Panc1 (cell line): Measurements from ENCODE around the gene ARHGEF7. TPM values are rescaled to one million over a fixed set of nuclear protein-coding genes. Genes with fewer than 3 reads are reported as not detected.

Experiments used
- ATAC-seq: fragments of 200-7000 bp; cut with Tn5 transposase; 2 replicates; pipeline ENCODE4 v1.9.1; 2020; ENCODE audit warnings: mild to moderate bottlenecking, moderate library complexity
- BruUV-seq: library from RNA; stranded (reverse); fragments of 400-500 nt; replicated peaks from 2 replicates; lab custom pipeline; 2021; lab: Mats Ljungman, UMichigan
- CTCF ChIA-PET: fragments of 300-600 bp; sonication (Branson Sonifier 250); formaldehyde crosslinking; loops from one replicate; lab custom pipeline; 2022; ENCODE audit warnings: antibody characterized with exemption; lab: Charles Lee
- POLR2A ChIA-PET: fragments of 300-600 bp; sonication (Branson Sonifier 250); formaldehyde crosslinking; loops from one replicate; lab custom pipeline; 2022; ENCODE audit warnings: antibody characterized with exemption; lab: Charles Lee
- DNase-seq: peaks from one replicate; pipeline ENCODE4 v3.0.0-alpha.2; 2010; ENCODE audit warnings: low read depth, low spot score
- H3K27ac ChIP-seq: 2 replicates; pipeline ENCODE4 v1.5.1; 2011; ENCODE audit warnings: mild to moderate bottlenecking, low read length, inconsistent platforms
- H3K27me3 ChIP-seq: fragments of 200-500 bp; sonication (Bioruptor generic); 2 replicates; pipeline ENCODE4 v1.6.0; 2014; ENCODE audit warnings: low read length, inconsistent platforms; ENCODE audit not compliant: control insufficient read depth, insufficient read depth
- H3K36me3 ChIP-seq: fragments of 200-500 bp; sonication (Bioruptor generic); 2 replicates; pipeline ENCODE4 v1.5.1; 2014; ENCODE audit warnings: inconsistent platforms, mild to moderate bottlenecking, low read length, moderate library complexity; ENCODE audit not compliant: control insufficient read depth, insufficient read depth
- H3K4me1 ChIP-seq: 2 replicates; pipeline ENCODE4 v1.5.1; 2011; ENCODE audit warnings: inconsistent platforms, mild to moderate bottlenecking, low read length, moderate library complexity; ENCODE audit not compliant: control insufficient read depth, insufficient read depth
- H3K4me3 ChIP-seq, 2 experiments: 2 replicates each; pipeline ENCODE4 v1.5.1; 2011 to 2012; ENCODE audit warnings: low read depth in 2 of 2, low read length in 2 of 2, mild to moderate bottlenecking in 2 of 2, inconsistent platforms in 1 of 2, moderate library complexity in 1 of 2
- H3K9me3 ChIP-seq: fragments of 200-500 bp; sonication (Bioruptor generic); 2 replicates; pipeline ENCODE4 v1.5.1; 2014; ENCODE audit warnings: low read depth, mild to moderate bottlenecking, inconsistent platforms, low read length, moderate library complexity; ENCODE audit not compliant: control insufficient read depth, insufficient read depth
- POLR2AphosphoS5 ChIP-seq: IDR thresholded peaks from 2 replicates; pipeline ENCODE4 v1.6.1; 2012; ENCODE audit warnings: mild to moderate bottlenecking, low read depth, low read length, moderate library complexity
- SIN3A ChIP-seq: IDR thresholded peaks from 2 replicates; pipeline ENCODE4 v1.6.1; 2012; ENCODE audit warnings: low read depth, mild to moderate bottlenecking, low read length, moderate library complexity, borderline replicate concordance; ENCODE audit not compliant: insufficient read depth
- TCF7L2 ChIP-seq: IDR thresholded peaks from 2 replicates; pipeline ENCODE4 v1.6.1; 2011; ENCODE audit warnings: mild to moderate bottlenecking, low read depth, low read length, inconsistent platforms
- in situ Hi-C: cut with HindIII; loops from 2 replicates; pipeline ENCODE4 v1.10.0; 2016; ENCODE audit warnings: low sequenced_read_pairs, low pct_unique_long_range_greater_than_20kb
- intact Hi-C: fragments of 100-400 bp; cut with micrococcal nuclease; formaldehyde crosslinking; loops from one replicate; pipeline ENCODE4 v1.10.0; 2022; ENCODE audit not compliant: unreplicated experiment
- total RNA-seq: library from RNA; stranded (reverse); gene quantifications from one replicate; pipeline ENCODE4 v1.2.1, GENCODE V29; 2021; ENCODE audit not compliant: unreplicated experiment
- TF ChIP-seq, protein P1 (sequence below): fragments of 450-650 bp; IDR thresholded peaks from 2 replicates; pipeline ENCODE4 v1.5.1; 2017; ENCODE audit warnings: mild to moderate bottlenecking
- TF ChIP-seq, protein P2 (sequence below), 2 experiments: IDR thresholded peaks; 2 replicates each; pipeline ENCODE4 v1.6.1; 2011 to 2012; ENCODE audit warnings: low read depth in 2 of 2, control low read depth in 1 of 2, low read length in 1 of 2, mild to moderate bottlenecking in 1 of 2, moderate library complexity in 1 of 2; ENCODE audit not compliant: insufficient read depth in 1 of 2

The ARHGEF7 gene
- total RNA-seq, 1 experiment from 2014 or later, result 36.4 TPM

DNA sequence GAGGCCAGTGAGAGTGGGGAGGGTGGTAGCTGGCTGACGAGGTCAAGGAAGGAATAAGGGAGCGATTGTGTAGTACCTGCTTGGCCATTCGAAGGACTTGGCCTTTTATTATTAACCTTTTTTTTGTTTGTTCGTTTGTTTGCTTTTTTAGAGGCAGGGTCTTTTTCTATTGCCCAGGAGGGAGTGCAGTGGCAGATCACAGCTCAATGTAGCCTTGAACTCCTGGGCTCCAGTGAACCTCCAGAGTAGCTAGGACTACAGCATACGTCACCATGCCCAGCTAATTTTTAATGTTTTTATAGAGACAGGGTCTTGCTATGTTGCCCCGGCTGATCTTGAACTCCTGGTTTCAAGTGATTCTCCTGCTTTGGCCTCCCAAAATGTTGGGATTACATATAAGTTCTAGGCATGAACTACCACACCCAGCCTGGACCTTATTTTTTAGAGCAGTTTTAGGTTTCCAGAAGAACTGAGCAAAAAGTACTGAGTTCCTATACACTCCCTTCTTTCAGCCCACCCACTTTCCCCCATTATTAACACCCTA lies 25.5 kb downstream of the ARHGEF7 start:
- no peaks in the 10 kb centered on the region for H3K9me3 ChIP-seq
- TF ChIP-seq POLR2AphosphoS5 (no peak), SIN3A (no peak), TCF7L2 (no peak)
- TF ChIP-seq, protein P1, sequence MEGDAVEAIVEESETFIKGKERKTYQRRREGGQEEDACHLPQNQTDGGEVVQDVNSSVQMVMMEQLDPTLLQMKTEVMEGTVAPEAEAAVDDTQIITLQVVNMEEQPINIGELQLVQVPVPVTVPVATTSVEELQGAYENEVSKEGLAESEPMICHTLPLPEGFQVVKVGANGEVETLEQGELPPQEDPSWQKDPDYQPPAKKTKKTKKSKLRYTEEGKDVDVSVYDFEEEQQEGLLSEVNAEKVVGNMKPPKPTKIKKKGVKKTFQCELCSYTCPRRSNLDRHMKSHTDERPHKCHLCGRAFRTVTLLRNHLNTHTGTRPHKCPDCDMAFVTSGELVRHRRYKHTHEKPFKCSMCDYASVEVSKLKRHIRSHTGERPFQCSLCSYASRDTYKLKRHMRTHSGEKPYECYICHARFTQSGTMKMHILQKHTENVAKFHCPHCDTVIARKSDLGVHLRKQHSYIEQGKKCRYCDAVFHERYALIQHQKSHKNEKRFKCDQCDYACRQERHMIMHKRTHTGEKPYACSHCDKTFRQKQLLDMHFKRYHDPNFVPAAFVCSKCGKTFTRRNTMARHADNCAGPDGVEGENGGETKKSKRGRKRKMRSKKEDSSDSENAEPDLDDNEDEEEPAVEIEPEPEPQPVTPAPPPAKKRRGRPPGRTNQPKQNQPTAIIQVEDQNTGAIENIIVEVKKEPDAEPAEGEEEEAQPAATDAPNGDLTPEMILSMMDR, result no peak
- TF ChIP-seq, protein P2, sequence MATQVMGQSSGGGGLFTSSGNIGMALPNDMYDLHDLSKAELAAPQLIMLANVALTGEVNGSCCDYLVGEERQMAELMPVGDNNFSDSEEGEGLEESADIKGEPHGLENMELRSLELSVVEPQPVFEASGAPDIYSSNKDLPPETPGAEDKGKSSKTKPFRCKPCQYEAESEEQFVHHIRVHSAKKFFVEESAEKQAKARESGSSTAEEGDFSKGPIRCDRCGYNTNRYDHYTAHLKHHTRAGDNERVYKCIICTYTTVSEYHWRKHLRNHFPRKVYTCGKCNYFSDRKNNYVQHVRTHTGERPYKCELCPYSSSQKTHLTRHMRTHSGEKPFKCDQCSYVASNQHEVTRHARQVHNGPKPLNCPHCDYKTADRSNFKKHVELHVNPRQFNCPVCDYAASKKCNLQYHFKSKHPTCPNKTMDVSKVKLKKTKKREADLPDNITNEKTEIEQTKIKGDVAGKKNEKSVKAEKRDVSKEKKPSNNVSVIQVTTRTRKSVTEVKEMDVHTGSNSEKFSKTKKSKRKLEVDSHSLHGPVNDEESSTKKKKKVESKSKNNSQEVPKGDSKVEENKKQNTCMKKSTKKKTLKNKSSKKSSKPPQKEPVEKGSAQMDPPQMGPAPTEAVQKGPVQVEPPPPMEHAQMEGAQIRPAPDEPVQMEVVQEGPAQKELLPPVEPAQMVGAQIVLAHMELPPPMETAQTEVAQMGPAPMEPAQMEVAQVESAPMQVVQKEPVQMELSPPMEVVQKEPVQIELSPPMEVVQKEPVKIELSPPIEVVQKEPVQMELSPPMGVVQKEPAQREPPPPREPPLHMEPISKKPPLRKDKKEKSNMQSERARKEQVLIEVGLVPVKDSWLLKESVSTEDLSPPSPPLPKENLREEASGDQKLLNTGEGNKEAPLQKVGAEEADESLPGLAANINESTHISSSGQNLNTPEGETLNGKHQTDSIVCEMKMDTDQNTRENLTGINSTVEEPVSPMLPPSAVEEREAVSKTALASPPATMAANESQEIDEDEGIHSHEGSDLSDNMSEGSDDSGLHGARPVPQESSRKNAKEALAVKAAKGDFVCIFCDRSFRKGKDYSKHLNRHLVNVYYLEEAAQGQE (IDR thresholded peaks at IDR 0.05; ENCODE audit: insufficient read depth in 1 of 2, low read depth in 2 of 2, low read length in 1 of 2), result no peak
- ATAC-seq (no peak), DNase-seq (no peak)
- H3K4me1 ChIP-seq, result no peaks in the 10 kb centered on the region
- intact Hi-C loops (no loop called here), in situ Hi-C loops (no loop called here)
- H3K36me3 ChIP-seq, result no peaks in the 10 kb centered on the region
- H3K27ac ChIP-seq, result no peak overlapping the region
- POLR2A ChIA-PET, result no interaction called here
- CTCF ChIA-PET, result no interaction called here
- no peaks in the 10 kb centered on the region; the same call in 1 of the 2 replicates for H3K27me3 ChIP-seq
- no peak overlapping the region for H3K4me3 ChIP-seq
- no TSS peak for BruUV-seq

DNA sequence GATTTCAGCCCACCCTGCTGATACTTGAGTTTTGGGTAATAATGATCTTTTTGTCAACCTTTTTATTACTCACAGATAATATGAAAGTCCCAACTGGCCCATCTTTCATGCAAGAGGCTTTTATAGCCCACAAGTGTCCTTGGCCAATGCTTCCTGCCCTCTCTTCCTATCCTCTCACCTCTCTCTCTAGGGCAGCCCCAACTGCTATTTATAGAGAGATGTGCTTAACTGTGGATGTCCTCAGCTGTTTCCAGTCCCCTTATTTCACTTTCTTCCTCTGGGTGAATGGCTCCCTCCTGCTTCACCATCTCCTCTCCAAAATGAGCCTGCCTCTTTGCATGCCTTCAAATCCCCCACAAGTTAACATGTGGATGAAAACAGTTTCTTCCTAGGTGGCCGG lies 27.4 kb downstream of the ARHGEF7 start:
- H3K9me3 ChIP-seq, result no peaks in the 10 kb centered on the region
- TF ChIP-seq, protein P2 (IDR thresholded peaks at IDR 0.05; ENCODE audit: insufficient read depth in 1 of 2, low read depth in 2 of 2, low read length in 1 of 2), result no peak
- TF ChIP-seq TCF7L2 (no peak), POLR2AphosphoS5 (no peak), SIN3A (no peak)
- TF ChIP-seq, protein P1, result no peak
- intact Hi-C loops, result no loop called here
- no peak overlapping the region for H3K4me3 ChIP-seq
- H3K36me3 ChIP-seq, result no peaks in the 10 kb centered on the region
- no peaks in the 10 kb centered on the region; the same call in 1 of the 2 replicates for H3K27me3 ChIP-seq
- CTCF ChIA-PET, result no interaction called here
- no TSS peak for BruUV-seq
- ATAC-seq (no peak), DNase-seq (no peak)
- in situ Hi-C loops, result no loop called here
- no peak overlapping the region for H3K27ac ChIP-seq
- H3K4me1 ChIP-seq, result no peaks in the 10 kb centered on the region
- POLR2A ChIA-PET, result no interaction called here
